CD4-positive, alpha-beta T cell treated with Interleukin-4 for 4 hours (primary cell): Measurements from ENCODE around the gene CBY2.
"Not testable (repeated sequence)": the region's sequence is repeated elsewhere in the genome, so short reads cannot be mapped to it uniquely, and the experiment has no call there.

ENCODE experiments used
- DNase-seq: peaks from one replicate; pipeline ENCODE4 v3.0.0-alpha.2; 2020

CBY2 gene, protein sequence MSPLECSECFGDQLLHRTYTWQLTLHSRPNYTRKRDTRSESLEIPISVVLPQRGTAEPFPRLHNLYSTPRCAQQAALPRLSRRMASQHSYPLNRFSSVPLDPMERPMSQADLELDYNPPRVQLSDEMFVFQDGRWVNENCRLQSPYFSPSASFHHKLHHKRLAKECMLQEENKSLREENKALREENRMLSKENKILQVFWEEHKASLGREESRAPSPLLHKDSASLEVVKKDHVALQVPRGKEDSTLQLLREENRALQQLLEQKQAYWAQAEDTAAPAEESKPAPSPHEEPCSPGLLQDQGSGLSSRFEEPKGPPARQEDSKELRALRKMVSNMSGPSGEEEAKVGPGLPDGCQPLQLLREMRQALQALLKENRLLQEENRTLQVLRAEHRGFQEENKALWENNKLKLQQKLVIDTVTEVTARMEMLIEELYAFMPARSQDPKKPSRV

DNA sequence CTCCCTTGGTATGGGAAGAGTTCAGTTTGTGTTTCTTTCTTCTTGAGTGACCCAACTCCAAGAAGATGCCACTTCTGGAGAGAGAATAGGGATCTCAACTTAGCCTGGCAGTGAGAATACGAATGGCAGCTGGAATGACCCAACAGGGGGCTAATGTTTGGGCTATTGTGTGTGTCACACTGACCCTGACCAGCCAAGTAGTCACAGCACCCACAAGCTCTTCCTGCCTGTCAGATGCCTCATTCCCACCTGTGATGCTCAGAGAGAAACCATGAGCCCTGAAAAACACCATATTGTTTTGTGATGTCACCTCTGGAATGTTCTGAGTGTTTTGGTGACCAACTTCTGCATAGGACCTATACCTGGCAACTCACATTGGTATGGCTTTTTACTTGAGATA, at the start of gene CBY2:
TSS of gene CBY2 (plus strand) at position 233 of the 400 bp plus-strand sequence. CDS start at position 304, 71 bp downstream.
- DNase-seq, result no peak

DNA sequence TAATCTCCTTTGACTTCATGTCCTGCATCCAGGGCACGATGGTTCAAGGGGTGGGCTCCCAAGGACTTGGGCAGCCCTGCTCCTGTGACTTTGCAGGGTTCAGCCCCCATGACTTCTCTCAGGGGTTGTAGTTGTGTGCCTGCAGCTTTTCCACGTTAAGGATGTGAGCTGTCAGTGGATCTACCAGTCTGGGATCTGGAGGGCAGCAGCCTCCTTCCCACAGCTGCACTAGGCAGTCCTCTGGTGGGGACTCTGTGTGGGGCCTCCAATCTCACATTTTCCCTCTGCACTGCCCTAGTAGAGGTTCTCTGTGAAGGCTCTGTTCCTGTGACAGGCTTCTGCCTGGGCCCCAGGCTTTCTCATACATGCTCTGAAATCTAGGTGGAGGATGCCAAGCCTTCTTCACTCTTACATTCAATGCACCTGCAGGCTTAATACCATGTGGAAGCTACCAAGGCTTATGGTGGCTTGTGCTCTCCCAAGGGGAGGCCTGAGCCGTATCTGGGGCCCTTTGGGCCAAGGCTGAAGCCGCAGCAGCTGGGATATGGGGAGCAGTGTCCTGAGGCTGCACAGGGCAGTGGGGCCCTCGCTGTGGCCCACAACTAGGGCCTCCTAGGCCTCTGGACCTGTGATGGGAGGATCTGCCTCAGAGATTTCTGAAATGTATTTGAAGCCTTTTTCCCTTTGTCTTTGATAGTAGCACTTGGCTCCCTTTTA, 47.3 kb upstream of the CBY2 start:
- no peak for DNase-seq

GRCh38 chr13:45658586-45659235, 43.4 kb upstream of the CBY2 start:
- DNase-seq, result no peak

DNA sequence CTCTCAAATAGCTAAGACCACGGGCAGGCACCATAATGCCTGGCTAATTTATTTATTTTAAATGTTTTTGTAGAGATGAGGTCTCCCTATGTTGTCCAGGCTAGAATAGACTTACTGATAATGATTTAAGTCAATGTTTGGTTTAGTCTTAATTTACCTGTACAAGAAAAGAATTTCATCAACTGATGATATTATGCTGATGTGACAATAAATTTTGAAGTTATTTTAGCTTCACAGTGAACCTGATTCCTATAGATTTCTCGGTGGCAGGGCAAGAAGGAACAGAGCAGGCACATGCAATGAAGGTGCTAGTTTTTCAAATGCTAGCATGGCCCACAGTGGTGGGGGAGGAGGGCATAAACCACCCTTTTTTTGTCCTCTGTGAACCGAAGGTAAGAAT, 42.6 kb upstream of the CBY2 start:
- no peak for DNase-seq

GRCh38 chr13:45660458-45660857, 41.7 kb upstream of the CBY2 start:
- not testable (repeated sequence) for DNase-seq

DNA sequence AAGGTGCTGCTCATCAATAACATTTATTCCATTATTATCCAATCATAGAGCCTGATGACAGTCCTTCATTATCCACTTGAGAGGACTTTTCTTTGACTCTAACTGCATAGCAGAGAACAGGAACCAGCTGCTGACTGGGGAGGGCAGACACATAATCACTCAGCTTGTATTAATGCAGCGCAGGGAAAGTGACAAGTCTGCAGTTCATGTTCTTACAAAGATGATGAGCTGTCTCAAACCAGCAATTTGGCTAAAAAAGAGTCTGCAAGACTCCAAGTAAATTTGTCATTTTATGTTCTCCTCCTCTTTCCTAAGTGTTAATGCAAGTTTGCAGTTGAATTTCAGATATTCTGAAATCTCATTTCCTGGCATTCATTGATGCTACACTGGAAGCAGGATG, 40.0 kb upstream of the CBY2 start:
- DNase-seq, result no peak

DNA sequence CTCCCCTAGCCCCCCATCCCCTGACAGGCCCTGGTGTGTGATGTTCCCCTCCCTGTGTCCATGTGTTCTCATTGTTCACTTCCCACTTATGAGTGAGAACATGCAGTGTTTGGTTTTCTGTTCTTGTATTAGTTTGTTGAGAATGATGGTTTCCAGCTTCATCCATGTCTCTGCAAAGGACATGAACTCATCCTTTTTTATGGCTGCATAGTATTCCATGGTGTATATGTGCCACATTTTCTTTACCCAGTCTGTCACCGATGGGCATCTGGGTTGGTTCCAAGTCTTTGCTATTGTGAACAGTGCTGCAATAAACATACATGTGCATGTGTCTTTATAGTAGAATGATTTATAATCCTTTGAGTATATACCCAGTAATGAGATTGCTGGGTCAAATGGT, 39.2 kb upstream of the CBY2 start:
- DNase-seq, result not testable (repeated sequence)

- not testable (repeated sequence) for DNase-seq
Measured at GRCh38 chr13:45669626-45670025, 32.5 kb upstream of the CBY2 start.

DNA sequence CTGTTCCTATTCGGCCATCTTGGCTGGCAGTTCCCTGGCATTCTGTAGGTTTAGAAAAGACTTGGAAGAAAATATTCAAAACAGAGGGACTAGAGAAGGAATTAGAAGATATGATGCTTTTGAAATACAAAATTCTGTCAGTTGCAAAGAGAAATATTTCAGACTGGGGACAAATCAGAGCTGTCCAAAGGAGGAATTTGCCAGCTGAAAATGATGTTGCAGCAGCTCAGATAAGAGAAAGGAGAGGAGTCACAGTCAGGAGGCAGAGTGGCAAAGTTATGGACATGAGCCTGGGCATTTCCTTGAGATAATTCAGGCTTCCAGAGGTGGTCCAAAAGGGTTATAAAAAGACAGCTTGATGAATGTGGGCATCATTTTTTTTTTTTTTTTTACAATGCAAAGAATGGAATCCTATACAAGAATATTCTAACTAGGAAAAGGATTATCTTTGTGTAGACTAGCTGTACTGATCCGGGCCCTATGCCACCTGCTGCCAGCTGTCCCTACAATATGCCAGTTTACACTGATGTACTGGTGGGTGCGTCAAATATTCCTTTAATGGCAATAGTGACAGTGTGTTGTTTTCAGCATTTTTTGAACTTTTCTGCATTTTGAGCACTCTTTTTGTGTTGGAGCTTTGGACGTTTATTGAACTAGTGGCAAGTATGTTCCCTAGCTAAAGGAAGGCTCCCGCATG, 31.8 kb upstream of the CBY2 start:
- no peak for DNase-seq

DNA sequence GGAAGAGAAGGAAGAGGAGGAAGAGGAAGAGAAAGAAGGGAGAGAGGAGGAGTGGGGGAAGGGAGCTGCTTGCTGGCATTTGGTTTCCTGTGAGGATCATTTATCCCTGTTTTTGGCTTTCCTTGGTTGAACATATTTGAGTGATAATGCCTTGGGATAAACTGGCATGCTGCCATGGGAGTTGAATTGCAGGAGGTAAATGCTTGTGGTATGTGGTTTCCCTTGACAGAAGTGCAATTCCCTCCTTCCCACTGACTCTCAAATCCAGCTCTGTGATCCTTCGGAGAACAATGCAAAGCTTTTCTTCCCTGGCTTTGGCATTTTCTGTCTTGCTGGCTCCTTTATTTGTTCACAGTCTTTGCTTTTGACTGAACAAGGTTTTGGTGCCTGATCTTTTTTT, 27.2 kb upstream of the CBY2 start:
- DNase-seq, result no peak

DNA sequence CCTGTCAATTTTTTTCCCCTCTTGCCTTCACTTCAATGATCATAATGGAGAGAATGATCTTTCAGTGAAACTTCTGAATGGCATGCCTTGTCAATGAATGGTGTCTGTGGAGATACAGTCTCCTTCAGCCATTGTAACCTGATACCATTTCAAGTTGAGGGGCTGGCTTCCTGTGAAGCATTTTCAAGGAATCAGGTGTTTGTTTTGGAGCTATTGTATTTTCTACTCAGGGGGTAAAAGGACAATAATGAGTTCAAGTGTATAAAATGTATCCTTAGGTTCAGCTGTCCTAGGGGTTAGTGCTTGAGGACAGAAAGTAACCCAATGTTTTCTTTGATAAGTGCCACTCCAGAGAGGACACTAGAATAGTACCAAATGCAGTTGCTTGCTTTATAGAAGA, 23.8 kb upstream of the CBY2 start:
- no peak for DNase-seq

GRCh38 chr13:45681113-45681512, 21.0 kb upstream of the CBY2 start:
- DNase-seq, result no peak

DNA sequence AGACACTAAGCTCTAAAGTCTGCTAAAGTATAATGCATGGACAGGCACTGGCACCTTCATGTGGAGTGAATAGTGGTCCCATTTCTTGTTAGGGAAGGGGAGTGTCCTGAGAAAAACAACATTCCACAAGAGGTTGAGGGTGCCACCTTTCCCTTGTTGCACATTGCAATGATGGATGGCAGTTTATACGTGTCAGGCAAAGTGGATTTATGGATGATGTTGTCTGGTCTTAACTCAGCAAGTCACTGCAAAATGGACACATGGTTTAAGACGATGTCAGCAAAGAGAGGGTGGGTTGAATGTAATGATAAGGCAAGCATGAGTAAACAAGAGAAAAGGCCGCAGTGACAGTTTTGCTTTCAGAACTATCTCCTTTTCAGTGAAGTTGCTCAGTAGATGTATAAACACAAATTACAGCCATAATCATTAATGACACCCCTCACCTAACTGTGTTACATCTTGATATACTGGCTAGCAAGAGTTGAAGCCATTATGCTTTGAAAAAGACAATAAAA, 19.6 kb upstream of the CBY2 start:
- DNase-seq, result no peak

- no peak for DNase-seq
Measured at GRCh38 chr13:45683701-45684100, 18.4 kb upstream of the CBY2 start.

DNA sequence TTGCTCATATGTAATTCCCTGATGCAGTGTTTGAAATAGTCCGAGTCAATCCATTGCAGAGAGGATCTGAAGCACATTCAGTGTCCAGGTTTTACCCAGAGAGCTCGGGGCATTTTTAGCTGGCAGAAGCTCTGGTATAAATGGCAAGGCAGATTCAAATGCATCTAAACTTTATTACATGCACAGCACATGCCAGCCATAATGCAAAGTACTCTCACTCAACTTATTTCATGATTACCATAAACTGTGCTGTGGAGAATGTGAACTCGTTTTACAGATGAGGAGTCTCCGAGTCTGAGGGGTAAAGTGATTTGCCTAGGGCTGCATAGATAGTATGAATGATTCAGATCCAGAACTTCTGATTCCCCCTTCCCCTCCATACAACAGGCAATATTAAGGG, 13.5 kb upstream of the CBY2 start:
- DNase-seq, result no peak

- DNase-seq, result no peak
Measured at GRCh38 chr13:45690636-45691035, 11.5 kb upstream of the CBY2 start.

GRCh38 chr13:45691251-45691650, 10.9 kb upstream of the CBY2 start:
- DNase-seq, result no peak

- no peak for DNase-seq
Measured at GRCh38 chr13:45691667-45692066, 10.5 kb upstream of the CBY2 start.

GRCh38 chr13:45695198-45695730, 6.9 kb upstream of the CBY2 start:
- DNase-seq, result no peak

DNA sequence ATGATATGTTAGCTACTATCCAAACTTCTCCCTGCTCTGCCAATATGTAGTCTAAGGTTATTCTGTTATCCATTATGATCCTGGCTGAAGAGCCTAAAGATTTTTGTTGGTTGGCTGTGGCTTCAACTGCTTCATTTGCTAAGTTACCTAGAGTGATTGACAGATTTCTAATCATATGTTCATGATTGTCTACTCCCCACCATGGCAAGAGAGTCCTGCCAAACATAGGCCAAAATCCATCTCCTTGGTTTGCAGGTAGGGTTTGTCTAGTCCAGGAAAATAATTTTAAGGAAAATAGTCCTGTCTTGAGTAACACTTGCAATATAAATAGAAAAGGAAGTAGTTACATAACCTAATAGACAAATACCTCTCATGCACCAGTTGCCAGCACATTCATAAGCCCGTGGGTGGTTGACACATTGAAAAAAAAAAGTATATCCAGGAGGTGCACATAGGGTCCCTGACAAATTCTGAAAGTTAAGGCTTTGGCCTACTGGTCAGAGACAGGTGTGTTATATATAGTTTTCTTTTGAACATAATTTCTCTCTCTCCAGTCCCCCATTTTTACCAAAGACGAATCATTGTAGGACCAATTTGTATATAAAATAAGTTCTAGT, 5.4 kb upstream of the CBY2 start:
- no peak for DNase-seq

GRCh38 chr13:45700971-45701900, 884 bp upstream of the CBY2 start:
- DNase-seq, result no peak
